HG02763 (cell line): ENCODE results near the gene TNN.
"Not testable (repeated sequence)": the region's sequence is repeated elsewhere in the genome, so short reads cannot be mapped to it uniquely, and the experiment has no call there.

Source experiments
- ATAC-seq: cut with Tn5 transposase; IDR thresholded peaks from one replicate; pipeline ENCODE4 v1.9.1; 2021; ENCODE audit warnings: mild to moderate bottlenecking, moderate library complexity; ENCODE audit not compliant: unreplicated experiment

Gene TNN

GRCh38 chr1:175108331-175108820, 40.7 kb downstream of the TNN start:
- not testable (repeated sequence) for ATAC-seq

- no peak for ATAC-seq
These were observed 47.4 kb downstream of the TNN start for GRCh38 chr1:175114996-175115395.

GRCh38 chr1:175116210-175116798, 48.7 kb downstream of the TNN start:
- no peak for ATAC-seq

- ATAC-seq = no peak
These were observed 49.3 kb downstream of the TNN start for GRCh38 chr1:175116903-175117302.

- ATAC-seq = peak; percentile 46
These were observed 51.0 kb downstream of the TNN start for GRCh38 chr1:175118375-175119367.

GRCh38 chr1:175120511-175120910, 52.9 kb downstream of the TNN start:
- no peak for ATAC-seq

GRCh38 chr1:175124861-175125260, 57.2 kb downstream of the TNN start:
- no peak for ATAC-seq

GRCh38 chr1:175126347-175126746, 58.7 kb downstream of the TNN start:
- ATAC-seq = no peak

GRCh38 chr1:175127565-175127964, 59.9 kb downstream of the TNN start:
- no peak for ATAC-seq

- ATAC-seq = no peak
These were observed 60.9 kb downstream of the TNN start for GRCh38 chr1:175128523-175128922.

GRCh38 chr1:175129182-175129581, 61.5 kb downstream of the TNN start:
- no peak for ATAC-seq

- ATAC-seq = no peak
These were observed 62.0 kb downstream of the TNN start for GRCh38 chr1:175129644-175129996.

- ATAC-seq = no peak
These were observed 62.5 kb downstream of the TNN start for GRCh38 chr1:175129997-175130648.

GRCh38 chr1:175130649-175131045, 63.0 kb downstream of the TNN start:
- no peak for ATAC-seq

GRCh38 chr1:175131095-175131494, 63.5 kb downstream of the TNN start:
- ATAC-seq = no peak

- no peak for ATAC-seq
These were observed 64.8 kb downstream of the TNN start for GRCh38 chr1:175132436-175132835.

GRCh38 chr1:175133673-175134435, 66.2 kb downstream of the TNN start:
- ATAC-seq = no peak

- ATAC-seq = no peak
These were observed 66.9 kb downstream of the TNN start for GRCh38 chr1:175134500-175134899.

GRCh38 chr1:175136246-175136645, 68.6 kb downstream of the TNN start:
- no peak for ATAC-seq

GRCh38 chr1:175137369-175137768, 69.7 kb downstream of the TNN start:
- no peak for ATAC-seq

GRCh38 chr1:175138579-175138978, 70.9 kb downstream of the TNN start:
- no peak for ATAC-seq
